ENCODE measurements around the gene LIN9.
"Not testable (repeated sequence)": the region's sequence is repeated elsewhere in the genome, so short reads cannot be mapped to it uniquely, and the experiment has no call there.

LIN9 gene

GRCh38 chr1:226207048-226207447, 101.9 kb downstream of the LIN9 start:
- H3K27me3 ChIP-seq (ENCODE audit: insufficient read depth, poor library complexity, severe bottlenecking), result no peaks in the 10 kb centered on the region
- H3K4me1 ChIP-seq (ENCODE audit: insufficient read depth, poor library complexity, severe bottlenecking), result no peaks in the 10 kb centered on the region
- TF ChIP-seq CTCF (IDR thresholded peaks at IDR 0.05; ENCODE audit: poor library complexity, severe bottlenecking), result no peak
- H3K9me3 ChIP-seq (ENCODE audit: severe bottlenecking), result no peaks in the 10 kb centered on the region
- no peaks in the 10 kb centered on the region for H3K36me3 ChIP-seq (ENCODE audit: low read depth)
- DNase-seq (ENCODE audit: low spot score) (no peak), ATAC-seq (ENCODE audit: low read depth) (no peak)
- H3K27ac ChIP-seq (ENCODE audit: poor library complexity, severe bottlenecking), result no peak overlapping the region
- H3K4me3 ChIP-seq (ENCODE audit: severe bottlenecking), result no peak overlapping the region

GRCh38 chr1:226204198-226204597, 104.8 kb downstream of the LIN9 start:
- DNase-seq (ENCODE audit: low spot score), result no peak
- no peak for TF ChIP-seq CTCF (IDR thresholded peaks at IDR 0.05; ENCODE audit: poor library complexity, severe bottlenecking)
- H3K4me3 ChIP-seq (ENCODE audit: severe bottlenecking), result no peak overlapping the region

GRCh38 chr1:226203655-226204054, 105.3 kb downstream of the LIN9 start:
- Histone ChIP-seq H3K9me3 (ENCODE audit: severe bottlenecking) (no peaks in the 10 kb centered on the region), H3K36me3 (ENCODE audit: low read depth) (no peaks in the 10 kb centered on the region)

More at GRCh38 chr1:226204198-226204597, 104.8 kb downstream of the LIN9 start:
- ATAC-seq (ENCODE audit: low read depth), result no peak
- H3K9me3 ChIP-seq (ENCODE audit: severe bottlenecking), result no peaks in the 10 kb centered on the region
- no peaks in the 10 kb centered on the region for H3K36me3 ChIP-seq (ENCODE audit: low read depth)
- no peaks in the 10 kb centered on the region for H3K4me1 ChIP-seq (ENCODE audit: insufficient read depth, poor library complexity, severe bottlenecking)
- H3K27me3 ChIP-seq (ENCODE audit: insufficient read depth, poor library complexity, severe bottlenecking), result no peaks in the 10 kb centered on the region
- H3K27ac ChIP-seq (ENCODE audit: poor library complexity, severe bottlenecking), result no peak overlapping the region

GRCh38 chr1:226203240-226203639, 105.7 kb downstream of the LIN9 start:
- no peak overlapping the region for H3K4me3 ChIP-seq (ENCODE audit: severe bottlenecking)
- DNase-seq (ENCODE audit: low spot score) (no peak), ATAC-seq (ENCODE audit: low read depth) (no peak)
- H3K4me1 ChIP-seq (ENCODE audit: insufficient read depth, poor library complexity, severe bottlenecking), result no peaks in the 10 kb centered on the region
- no peak overlapping the region for H3K27ac ChIP-seq (ENCODE audit: poor library complexity, severe bottlenecking)
- no peaks in the 10 kb centered on the region for H3K36me3 ChIP-seq (ENCODE audit: low read depth)
- TF ChIP-seq CTCF (IDR thresholded peaks at IDR 0.05; ENCODE audit: poor library complexity, severe bottlenecking), result no peak
- no peaks in the 10 kb centered on the region for H3K27me3 ChIP-seq (ENCODE audit: insufficient read depth, poor library complexity, severe bottlenecking)
- no peaks in the 10 kb centered on the region for H3K9me3 ChIP-seq (ENCODE audit: severe bottlenecking)

More at GRCh38 chr1:226203655-226204054, 105.3 kb downstream of the LIN9 start:
- Histone ChIP-seq H3K27me3 (ENCODE audit: insufficient read depth, poor library complexity, severe bottlenecking) (no peaks in the 10 kb centered on the region), H3K27ac (ENCODE audit: poor library complexity, severe bottlenecking) (no peak overlapping the region), H3K4me3 (ENCODE audit: severe bottlenecking) (no peak overlapping the region), H3K4me1 (ENCODE audit: insufficient read depth, poor library complexity, severe bottlenecking) (no peaks in the 10 kb centered on the region)
- DNase-seq (ENCODE audit: low spot score) (no peak), ATAC-seq (ENCODE audit: low read depth) (no peak)
- TF ChIP-seq CTCF (IDR thresholded peaks at IDR 0.05; ENCODE audit: poor library complexity, severe bottlenecking), result no peak

- DNase-seq (ENCODE audit: low spot score); H3K27ac ChIP-seq (ENCODE audit: poor library complexity, severe bottlenecking): not testable (repeated sequence)
Observed at GRCh38 chr1:226202666-226203065, 106.3 kb downstream of the LIN9 start.

More at GRCh38 chr1:226202666-226203065, 106.3 kb downstream of the LIN9 start:
- H3K27me3 ChIP-seq (ENCODE audit: insufficient read depth, poor library complexity, severe bottlenecking); H3K4me3 ChIP-seq (ENCODE audit: severe bottlenecking); ATAC-seq (ENCODE audit: low read depth); H3K36me3 ChIP-seq (ENCODE audit: low read depth); H3K4me1 ChIP-seq (ENCODE audit: insufficient read depth, poor library complexity, severe bottlenecking); H3K9me3 ChIP-seq (ENCODE audit: severe bottlenecking): not testable (repeated sequence)

Measured in RWPE2 (cell line).